Measurements from ENCODE around the gene ZYX. TPM values are rescaled to one million over a fixed set of nuclear protein-coding genes. Genes with fewer than 3 reads are reported as not detected.
A peak's percentile ranks its signal among the peaks of the same experiment; 100 is the strongest.

The ZYX gene
- total and polyA plus RNA-seq, 2 donors from 2014 or later: 50.1 to 193 TPM

DNA sequence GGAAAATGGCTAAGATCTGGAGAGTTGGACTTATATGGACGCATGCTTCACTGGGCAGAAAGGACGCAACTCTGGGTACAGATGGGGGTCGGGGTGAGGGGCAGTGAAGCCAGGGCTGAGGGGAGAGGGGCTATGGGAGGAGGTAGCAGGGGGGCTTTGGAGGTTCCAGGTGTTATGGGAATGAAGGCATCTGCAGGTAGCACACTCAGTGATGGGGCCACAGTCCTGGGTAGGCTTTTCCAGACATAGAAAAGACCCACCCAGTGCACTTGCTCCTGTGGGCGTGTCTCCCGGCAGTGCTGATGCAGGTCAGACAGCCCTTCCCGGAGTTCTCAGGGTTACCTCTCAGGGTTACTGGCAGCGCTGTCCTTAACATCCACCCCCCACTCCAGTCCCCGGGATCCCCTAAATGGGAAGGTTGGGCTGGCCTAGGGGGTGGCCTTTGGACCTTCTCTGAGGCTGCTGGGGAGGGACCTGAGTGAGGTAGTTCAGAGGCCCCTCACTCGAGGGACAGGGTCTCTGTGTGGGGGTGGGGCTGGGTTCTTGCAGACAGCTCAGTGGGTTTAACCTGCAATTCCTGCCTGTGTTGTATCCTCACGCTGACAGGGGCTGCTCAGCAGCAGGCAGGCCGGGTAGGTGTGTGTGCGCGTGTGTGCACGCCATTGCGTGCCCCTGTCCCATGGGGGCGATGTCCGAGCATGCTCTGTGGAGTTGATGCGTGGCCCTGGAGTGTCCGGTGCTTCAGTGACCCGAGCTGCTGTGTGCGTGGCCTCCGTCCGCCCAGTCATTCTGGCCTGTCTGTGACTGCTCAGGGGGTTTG is 6.2 kb downstream of the ZYX start:
- H3K4me1 ChIP-seq (ENCODE audit: control insufficient read depth in 2 of 3, insufficient read depth in 2 of 3, low read depth in 1 of 3, low read length in 3 of 3): peaks cover 0 to 33% (median 12%) of the 10 kb centered on the region in 3 donors

DNA sequence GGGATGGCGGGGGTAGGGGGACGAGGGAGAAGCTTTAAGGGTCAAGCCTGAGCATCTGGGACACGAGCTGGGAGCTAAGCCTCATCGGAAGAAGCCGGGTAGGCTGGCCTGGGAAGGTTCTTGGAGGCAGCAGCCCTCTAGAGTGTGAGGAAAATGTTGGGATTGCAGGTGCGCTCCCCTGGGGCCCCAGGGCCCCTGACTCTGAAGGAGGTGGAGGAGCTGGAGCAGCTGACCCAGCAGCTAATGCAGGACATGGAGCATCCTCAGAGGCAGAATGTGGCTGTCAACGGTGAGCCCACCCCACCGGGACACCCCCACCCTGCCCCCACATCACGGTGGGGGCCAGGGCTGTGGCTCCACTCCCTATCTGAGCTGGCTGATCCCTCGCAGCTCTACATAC is 6.9 kb downstream of the ZYX start:
- TF ChIP-seq, protein P1, sequence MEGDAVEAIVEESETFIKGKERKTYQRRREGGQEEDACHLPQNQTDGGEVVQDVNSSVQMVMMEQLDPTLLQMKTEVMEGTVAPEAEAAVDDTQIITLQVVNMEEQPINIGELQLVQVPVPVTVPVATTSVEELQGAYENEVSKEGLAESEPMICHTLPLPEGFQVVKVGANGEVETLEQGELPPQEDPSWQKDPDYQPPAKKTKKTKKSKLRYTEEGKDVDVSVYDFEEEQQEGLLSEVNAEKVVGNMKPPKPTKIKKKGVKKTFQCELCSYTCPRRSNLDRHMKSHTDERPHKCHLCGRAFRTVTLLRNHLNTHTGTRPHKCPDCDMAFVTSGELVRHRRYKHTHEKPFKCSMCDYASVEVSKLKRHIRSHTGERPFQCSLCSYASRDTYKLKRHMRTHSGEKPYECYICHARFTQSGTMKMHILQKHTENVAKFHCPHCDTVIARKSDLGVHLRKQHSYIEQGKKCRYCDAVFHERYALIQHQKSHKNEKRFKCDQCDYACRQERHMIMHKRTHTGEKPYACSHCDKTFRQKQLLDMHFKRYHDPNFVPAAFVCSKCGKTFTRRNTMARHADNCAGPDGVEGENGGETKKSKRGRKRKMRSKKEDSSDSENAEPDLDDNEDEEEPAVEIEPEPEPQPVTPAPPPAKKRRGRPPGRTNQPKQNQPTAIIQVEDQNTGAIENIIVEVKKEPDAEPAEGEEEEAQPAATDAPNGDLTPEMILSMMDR (IDR thresholded peaks at IDR 0.05; ENCODE audit: borderline replicate concordance, extremely low read depth, insufficient read depth): no peak
- DNase-seq (peak in 1 of 5 donors; percentile 56), FAIRE-seq (no peak)
- Histone ChIP-seq H3K9me3 (ENCODE audit: control insufficient read depth in 2 of 3, insufficient read depth in 1 of 3, low read length in 3 of 3) (no peaks in the 10 kb centered on the region), H3K27ac (ENCODE audit: low read depth in 2 of 2, low read length in 2 of 2) (no peak overlapping the region), H3K4me3 (ENCODE audit: low read length in 3 of 3) (no peak overlapping the region), H3K9ac (ENCODE audit: low read length in 3 of 3) (no peak overlapping the region), H3K27me3 (ENCODE audit: control insufficient read depth, insufficient read depth, low read length) (no peaks in the 10 kb centered on the region), H3K36me3 (ENCODE audit: control insufficient read depth in 2 of 3, insufficient read depth in 3 of 3, low read length in 3 of 3) (peaks cover 3 to 15% (median 8%) of the 10 kb centered on the region in 3 donors), H3K4me1 (ENCODE audit: control insufficient read depth in 2 of 3, insufficient read depth in 2 of 3, low read depth in 1 of 3, low read length in 3 of 3) (peaks cover 0 to 33% (median 12%) of the 10 kb centered on the region in 3 donors)
- intact Hi-C loops (cut with DNase I): no loop called here

More for the DNA sequence above, 6.2 kb downstream of the ZYX start:
- peak in 1 of 5 donors; percentile 66 for DNase-seq
- FAIRE-seq: no peak
- intact Hi-C loops (cut with DNase I): no loop called here
- H3K36me3 ChIP-seq (ENCODE audit: control insufficient read depth in 2 of 3, insufficient read depth in 3 of 3, low read length in 3 of 3): peaks cover 3 to 15% (median 8%) of the 10 kb centered on the region in 3 donors
- H3K4me3 ChIP-seq (ENCODE audit: low read length in 3 of 3): no peak overlapping the region
- no peak overlapping the region for H3K9ac ChIP-seq (ENCODE audit: low read length in 3 of 3)
- H3K27ac ChIP-seq (ENCODE audit: low read depth in 2 of 2, low read length in 2 of 2): no peak overlapping the region
- no peaks in the 10 kb centered on the region for H3K9me3 ChIP-seq (ENCODE audit: control insufficient read depth in 2 of 3, insufficient read depth in 1 of 3, low read length in 3 of 3)
- TF ChIP-seq, protein P1 (IDR thresholded peaks at IDR 0.05; ENCODE audit: borderline replicate concordance, extremely low read depth, insufficient read depth): no peak
- no peaks in the 10 kb centered on the region for H3K27me3 ChIP-seq (ENCODE audit: control insufficient read depth, insufficient read depth, low read length)

DNA sequence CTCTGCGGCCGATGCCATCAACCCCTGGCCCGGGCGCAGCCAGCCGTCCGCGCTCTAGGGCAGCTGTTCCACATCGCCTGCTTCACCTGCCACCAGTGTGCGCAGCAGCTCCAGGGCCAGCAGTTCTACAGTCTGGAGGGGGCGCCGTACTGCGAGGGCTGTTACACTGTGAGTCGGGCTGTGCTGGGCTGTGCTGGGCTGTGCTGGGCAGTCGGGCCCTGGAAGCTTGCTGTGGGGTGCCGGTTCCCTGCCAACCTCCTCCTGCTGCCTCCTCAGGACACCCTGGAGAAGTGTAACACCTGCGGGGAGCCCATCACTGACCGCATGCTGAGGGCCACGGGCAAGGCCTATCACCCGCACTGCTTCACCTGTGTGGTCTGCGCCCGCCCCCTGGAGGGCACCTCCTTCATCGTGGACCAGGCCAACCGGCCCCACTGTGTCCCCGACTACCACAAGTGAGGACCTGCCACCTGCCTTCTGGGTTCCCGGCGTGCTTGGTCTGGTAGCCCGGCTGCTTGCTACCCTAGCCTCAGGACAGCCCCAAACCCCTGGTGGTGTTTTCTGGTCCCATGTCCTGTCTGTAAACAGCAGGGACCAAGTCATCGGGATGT is 7.5 kb downstream of the ZYX start:
- no peaks in the 10 kb centered on the region for H3K27me3 ChIP-seq (ENCODE audit: control insufficient read depth, insufficient read depth, low read length)
- intact Hi-C loops (cut with DNase I): no loop called here
- FAIRE-seq: no peak
- H3K9ac ChIP-seq (ENCODE audit: low read length in 3 of 3): no peak overlapping the region
- no peak overlapping the region for H3K27ac ChIP-seq (ENCODE audit: low read depth in 2 of 2, low read length in 2 of 2)
- peaks cover 3 to 13% (median 8%) of the 10 kb centered on the region in 3 donors for H3K36me3 ChIP-seq (ENCODE audit: control insufficient read depth in 2 of 3, insufficient read depth in 3 of 3, low read length in 3 of 3)
- TF ChIP-seq, protein P1 (IDR thresholded peaks at IDR 0.05; ENCODE audit: borderline replicate concordance, extremely low read depth, insufficient read depth): no peak
- H3K9me3 ChIP-seq (ENCODE audit: control insufficient read depth in 2 of 3, insufficient read depth in 1 of 3, low read length in 3 of 3): no peaks in the 10 kb centered on the region
- no peak overlapping the region for H3K4me3 ChIP-seq (ENCODE audit: low read length in 3 of 3)
- H3K4me1 ChIP-seq (ENCODE audit: control insufficient read depth in 2 of 3, insufficient read depth in 2 of 3, low read depth in 1 of 3, low read length in 3 of 3): peaks cover 0 to 35% (median 10%) of the 10 kb centered on the region in 3 donors
- DNase-seq: peak in 1 of 5 donors; percentile 60

Data from kidney (tissue), 14 donors.